GM11168 (cell line): ENCODE data around the gene CCNL2.

ENCODE experiments used
- in situ Hi-C: fragments of 300-500 bp; cut with MboI; formaldehyde crosslinking; loops from one replicate; pipeline ENCODE4 v1.12.0; 2022; ENCODE audit warnings: low sequenced_read_pairs; ENCODE audit not compliant: unreplicated experiment

CCNL2 gene

DNA sequence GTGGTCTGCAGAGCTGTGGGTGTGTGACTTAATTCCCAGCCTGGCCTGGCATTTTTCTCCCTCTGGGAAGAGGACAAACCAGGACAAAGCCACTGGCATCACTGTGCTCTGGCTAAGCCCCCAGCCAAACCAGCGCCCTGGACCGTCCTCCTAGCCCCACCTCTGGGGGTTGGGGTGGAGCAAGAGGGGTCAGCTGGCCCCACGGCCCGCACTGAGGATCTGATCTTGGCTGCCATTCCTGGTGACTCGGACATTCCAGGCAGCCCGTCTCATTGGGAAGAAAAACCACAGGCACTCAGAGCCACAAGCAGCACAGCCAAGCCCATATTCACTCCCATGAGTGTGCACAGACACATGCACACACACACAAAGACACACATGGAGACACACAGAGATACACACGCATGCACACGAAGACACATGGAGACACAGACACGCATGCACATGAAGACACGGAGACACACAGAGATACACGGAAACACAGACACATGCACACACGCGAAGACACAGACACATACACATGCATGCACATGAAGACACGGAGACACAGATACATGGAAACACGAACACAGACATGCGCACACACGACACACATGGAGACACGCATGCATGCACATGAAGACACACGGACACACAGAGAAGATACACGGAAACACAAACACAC is 38.5 kb downstream of the CCNL2 start:
- in situ Hi-C loops = no loop called here

DNA sequence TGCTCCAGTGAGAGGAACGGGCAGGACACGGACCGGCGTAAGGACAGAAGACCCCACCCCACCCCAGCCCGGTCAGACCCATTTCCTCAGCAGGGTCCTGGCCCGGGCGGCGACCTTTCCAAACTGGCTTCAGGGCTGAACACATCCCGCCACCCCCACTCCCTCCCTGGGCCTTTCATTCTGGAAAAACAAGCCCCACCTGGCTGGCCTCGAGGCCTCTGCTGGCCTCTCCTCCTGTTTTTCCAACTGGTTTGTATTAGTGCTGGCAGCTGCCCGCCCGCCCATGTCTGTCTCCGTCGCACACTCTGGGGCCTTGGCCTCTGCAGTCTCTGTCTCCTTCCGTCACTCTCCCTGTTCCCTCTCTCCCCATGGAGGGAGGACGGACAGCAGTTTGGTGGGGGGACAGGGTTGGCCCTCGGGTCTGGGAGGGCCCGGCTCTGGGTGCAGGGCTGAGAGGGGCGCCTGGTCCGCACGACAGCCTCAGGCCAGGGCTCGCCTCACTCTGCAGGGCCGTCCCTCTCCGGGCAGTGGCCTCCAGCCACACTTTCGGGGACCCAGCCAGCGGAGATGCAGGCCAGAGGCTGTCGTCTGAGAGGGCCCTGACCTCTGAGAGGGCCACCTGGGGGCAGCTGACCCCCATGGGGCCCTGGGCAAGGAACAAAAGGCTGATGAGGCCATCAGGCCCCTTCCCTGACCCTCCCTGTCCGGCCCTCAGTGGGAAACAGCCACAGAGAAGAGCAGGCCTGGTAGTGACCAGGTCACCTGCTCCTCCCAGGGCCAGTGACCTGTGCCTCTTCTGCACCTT is 39.3 kb downstream of the CCNL2 start:
- in situ Hi-C loops = no loop called here

DNA sequence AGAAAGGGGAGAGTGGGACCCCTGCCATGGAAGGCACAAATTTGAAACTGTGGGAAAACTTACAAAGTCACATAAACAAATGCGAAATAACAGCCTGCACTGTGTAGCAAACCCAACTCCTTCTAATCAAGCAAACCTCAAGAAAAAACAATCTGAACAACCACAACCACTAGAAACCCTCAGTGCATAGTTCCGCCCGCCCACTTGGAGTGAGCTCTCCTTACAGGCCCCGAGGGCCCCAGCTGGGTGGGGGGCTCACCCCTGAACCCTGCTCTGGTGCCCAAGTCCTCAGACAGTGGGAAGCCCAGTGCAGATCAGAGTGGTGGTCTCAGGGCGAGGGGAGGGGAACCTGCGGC is 39.8 kb downstream of the CCNL2 start:
- in situ Hi-C loops = no loop called here

DNA sequence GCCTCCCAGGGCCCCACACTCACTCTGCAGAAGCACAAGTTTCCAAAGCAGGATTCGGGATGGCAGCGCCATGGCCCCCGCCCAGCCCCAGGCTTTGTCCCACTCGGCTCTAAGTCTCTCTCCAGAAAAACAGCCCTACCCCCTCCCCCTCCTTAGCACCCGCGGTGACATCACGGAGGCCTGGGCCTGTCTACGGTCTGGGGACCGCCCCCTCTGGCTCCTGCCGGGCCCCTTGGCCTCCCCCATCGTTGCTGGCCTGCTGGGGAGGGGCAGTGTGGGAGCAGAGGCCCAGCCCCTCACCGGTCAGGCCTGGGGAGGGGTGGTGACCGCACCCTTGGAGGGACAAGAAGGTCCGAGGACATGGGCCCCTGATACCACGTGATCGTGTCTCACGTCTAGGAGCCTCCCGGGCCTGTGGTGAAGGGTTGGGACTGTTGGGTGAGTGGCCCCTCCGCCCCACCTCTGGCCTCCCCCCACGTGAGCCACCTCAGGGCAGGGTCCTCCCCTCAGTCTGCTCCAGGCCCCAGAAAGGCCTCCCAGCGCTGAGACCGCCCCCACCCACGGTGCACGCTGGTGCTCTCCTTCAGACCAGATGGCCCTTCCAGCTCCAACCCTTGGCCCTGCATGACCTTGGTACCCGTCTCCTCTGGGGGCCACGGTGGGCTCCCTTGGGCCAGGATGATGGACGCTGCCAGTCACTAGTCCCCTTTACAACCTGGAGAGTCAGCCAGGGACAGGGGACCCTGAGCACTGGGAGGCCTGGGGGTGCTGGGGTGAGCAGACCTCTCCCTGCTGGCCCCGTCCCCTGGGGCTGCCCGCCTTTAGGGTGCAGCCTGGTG is 40.5 kb downstream of the CCNL2 start, which contains the start of gene MXRA8:
Gene MXRA8 (minus strand): TSS at position 123 of the 839 bp plus-strand sequence. CDS start 51 bp downstream, at position 72.
- in situ Hi-C loops = no loop called here

DNA sequence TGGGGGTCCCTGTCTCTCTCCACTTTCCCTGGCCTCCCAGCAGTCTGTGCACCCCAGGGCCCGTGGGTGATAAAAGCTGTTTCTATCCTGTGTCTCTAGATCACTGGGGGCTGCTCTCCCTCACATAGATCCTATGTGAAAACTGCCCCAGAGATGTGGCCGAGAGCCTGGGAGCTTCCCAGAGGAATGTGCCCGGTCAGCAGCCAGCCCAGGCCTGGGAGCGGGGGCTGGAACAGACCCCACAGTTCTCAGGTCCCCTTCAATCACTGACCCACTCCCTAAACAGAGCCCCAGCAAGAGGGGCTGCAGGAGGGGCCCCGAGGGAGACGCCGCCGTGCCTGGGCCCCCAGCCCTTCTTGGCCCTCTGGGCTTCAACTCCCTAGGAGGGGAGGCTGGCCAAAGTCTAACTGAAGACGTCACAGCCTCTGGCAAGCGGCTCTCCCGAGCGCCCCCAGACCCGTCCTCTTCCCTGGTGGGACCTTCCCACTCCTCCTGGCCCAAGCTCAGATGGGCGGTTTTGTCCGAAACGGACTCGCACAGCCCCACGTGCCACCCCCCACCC is 41.2 kb downstream of the CCNL2 start:
- in situ Hi-C loops = no loop called here

DNA sequence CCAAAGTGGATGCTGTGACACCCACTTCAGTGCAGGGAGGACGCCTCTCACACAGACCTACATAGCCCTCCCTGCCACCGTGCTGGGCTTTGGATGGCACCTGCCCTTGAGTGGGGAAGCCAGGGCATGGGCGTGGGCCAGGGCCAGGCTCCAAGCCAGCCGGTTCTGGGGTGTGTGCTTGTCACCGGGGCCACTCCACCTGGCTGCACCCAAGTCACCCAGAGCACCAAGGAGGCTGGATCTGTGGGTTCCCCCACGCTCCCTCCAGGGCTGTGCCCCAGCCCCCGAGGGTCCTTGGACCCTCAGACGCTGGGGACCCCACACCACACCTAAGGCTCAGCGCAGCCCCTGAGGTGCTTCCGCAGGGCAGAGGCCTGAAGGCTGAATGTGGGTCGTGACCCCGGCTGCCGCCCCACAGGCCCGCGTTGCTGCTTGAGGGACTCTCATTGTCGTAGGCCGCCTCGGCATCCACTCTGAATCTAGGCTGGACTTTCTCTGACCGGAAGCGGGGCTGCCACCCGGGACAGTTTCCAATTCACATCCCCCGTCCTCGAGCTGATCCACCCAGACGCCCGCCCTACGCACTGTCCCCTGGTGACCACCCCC is 42.2 kb downstream of the CCNL2 start:
- in situ Hi-C loops = no loop called here

DNA sequence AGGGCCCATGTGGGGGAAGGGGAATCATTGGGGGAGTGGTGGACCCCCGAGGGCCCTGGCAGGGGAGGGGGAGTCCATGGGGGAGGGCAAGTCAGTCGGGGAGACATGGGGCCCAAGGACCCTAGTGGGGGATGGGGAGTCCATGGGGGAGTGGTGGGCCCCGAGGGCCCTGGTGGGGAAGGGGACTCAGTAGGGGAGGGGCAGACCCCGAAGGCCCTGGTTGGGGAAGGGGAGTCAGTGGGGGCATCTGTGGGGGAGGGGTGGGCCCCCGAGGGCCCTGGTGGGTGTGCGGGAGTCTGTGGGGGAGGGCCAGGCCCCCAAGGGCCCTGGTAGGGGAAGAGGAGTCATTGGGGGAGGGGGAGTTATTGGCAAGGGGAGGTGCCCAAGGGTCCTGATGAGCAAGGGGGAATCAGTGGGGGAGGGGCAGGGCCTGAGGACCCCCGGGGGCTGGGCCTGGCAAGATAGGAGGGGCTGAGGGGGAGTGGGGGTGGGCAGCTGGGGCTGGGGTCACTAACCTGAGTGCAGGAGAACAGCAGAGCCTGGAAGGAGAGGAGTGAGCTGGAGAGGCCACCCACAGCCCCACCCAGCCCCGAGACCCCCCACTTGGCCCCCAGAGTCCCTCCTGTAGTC is 42.9 kb downstream of the CCNL2 start:
- in situ Hi-C loops = no loop called here

DNA sequence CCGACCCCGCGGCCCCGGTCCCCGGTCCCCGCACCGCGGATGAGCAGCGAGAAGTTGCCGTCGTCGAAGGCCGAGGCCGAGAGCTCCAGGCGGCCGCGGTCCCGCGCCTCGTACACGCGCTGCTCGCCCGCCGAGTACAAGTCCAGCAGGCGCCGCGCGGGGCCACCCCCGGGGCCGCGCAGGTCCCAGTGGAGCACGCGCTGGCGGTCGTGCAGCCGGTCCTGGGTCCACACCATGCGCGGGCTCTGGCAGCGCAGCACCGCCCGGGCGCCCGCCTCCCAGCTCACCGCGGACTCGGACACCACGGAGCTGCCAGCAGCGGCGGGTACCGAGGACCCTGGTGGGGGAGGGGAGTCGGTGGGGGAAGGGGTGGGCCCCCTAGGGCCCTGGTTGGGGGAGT is 43.7 kb downstream of the CCNL2 start:
- in situ Hi-C loops = no loop called here

DNA sequence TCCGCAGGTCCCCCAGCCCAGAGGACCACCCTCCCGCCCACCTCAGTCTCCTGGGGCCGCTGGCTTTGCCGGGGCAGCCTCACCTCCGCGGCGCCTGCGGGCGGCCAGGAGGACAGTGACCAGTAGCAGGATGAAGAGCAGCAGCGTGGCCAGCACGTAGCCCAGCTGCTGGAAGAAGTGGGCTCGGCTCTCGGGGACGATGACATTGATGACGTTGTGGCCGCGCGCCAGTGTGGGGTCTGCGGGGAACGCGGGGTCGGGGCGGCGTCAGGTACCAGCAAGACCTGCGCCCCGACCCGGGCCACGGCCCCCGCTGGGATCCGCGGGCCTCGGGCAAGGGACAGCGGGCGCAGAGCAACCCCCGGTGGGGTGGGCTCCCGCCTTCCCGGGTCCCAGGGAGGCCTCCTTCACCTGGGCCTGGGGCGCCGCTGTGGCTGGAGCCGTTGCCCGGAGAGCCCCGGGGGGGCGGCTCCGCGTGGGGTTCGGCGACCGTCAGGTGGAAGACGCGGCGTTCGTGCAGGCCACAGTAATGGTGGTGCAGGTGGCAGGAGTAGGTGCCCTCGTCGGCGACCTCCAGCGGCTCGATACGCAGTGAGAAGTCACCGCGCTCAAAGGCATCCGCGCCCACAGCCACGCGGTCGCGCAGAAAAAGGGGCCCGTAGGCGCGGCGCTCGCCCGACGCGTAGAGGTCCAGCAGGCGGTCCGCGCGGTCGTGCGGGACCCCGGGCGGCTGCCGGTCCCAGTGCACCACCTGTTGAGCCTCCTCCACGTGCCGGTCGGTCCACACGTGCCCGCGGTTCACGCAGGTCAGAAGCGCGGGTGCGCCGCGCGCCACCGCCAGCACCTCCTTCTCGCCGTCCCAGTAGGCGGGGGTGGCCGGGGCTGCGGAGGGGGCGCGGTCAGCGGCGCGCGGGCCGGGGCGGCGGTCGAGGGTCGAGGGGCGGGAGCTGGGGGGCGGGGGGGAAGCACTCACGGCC is 44.6 kb downstream of the CCNL2 start:
- in situ Hi-C loops = no loop called here

DNA sequence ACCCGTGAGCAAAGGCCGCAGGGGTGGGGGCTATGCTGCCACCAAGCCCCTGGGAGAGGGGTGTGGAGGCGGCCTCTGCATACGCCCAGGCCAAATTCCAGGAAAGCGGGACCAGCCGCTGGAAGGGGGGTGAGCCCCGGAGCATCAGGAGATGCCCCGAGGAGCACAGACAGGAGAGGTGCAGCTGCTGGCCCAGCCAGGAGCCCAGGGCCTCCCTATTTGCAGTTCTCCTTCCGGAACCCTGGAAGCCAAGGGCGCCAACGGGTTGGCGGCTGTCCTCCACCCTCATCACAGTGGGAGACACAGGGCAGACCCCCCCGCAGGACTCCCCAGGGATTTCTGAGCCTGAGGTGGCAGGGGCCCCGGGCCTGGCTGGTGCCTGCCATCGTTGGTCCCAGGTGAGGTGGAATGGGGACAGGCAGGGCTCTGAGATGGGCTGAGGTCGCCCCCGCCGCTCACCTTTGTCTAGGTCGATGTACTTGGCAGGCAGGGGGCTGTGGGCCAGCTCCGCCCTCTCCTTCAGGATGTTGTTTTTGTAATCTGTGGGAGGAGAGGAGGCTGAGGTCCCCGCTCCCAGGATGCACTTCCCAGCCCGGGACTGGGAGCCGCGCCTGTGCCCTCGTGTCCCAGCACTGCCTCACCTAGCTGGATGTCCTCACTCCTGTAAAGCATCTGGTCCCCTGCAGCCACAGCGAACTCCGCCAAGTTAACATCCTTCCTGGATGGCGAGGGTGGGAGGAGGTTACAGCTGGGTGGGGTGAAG is 45.6 kb downstream of the CCNL2 start:
- in situ Hi-C loops = no loop called here

DNA sequence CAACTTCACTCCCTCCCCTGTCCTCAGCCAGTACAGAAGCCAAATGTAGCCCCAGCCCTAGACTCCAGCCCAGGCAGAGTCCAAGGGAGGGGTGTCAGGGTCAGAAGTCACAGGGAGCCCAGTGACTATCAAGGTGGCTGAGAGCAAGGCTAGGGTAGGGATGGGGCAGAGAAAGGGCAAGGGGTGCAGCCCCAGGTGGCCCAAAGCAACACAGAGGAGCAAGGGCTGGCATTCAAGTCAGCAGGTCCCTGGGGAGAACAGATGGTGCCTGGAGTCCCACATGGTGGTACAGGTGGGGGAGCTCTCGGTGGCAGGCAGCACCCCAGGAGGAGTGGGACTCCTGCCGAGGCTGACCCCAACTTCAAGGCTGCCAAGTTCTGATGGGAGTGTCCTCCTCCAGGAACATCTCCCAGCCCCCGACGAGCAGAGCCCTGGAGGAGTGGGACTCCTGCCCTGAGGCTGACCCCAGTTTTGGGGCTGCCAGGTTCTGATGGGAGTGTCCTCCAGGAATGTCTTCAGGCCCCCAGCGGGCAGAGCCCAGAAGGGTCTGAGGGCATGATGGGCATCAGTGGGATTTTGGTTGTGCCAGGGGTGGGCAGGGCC is 46.2 kb downstream of the CCNL2 start:
- in situ Hi-C loops = no loop called here

DNA sequence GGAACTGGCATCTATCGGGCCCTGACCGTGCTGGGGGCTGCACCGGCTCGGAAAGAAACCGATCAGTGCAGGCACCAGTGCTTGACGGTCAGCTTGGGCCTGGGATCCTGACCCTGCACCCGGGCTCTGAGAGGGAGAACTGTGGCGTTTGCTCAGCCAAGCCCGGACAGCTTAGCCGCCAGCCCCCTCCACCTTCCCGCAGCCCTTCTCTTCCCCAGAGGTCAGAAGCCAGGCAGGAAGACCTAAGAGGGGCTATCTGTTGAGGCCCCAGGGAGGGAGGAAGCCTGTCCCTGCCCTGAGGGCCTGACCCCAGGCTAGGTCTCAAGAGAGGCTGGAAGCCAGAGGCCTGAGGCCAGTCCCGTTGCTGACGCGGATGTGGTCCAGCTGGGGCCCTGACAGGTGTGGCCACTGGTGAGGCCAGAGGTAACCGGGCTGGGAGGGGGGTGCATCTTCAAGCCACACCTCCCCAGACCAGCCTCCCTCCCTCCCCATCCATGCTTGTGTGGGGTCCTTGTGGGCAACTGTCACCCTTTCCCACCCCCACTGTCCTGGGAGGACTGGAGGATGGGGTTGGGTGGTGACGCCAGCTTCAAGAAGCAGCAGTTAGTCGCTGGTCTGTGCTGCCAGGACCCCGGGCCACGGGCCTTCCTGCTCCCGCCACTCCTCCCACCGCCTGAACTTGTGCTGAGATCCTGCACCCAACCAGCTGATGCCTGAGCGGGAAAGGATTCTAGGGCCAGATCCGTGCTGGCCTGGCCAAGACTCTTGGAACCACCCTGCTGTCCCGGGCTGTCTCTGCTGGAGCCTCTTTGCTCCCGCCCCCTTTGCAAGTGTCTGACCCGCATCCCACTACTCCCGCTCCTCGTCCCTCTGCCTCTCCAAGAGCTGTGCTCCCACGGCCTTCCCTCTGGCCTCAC is 47.4 kb downstream of the CCNL2 start:
- in situ Hi-C loops = no loop called here

DNA sequence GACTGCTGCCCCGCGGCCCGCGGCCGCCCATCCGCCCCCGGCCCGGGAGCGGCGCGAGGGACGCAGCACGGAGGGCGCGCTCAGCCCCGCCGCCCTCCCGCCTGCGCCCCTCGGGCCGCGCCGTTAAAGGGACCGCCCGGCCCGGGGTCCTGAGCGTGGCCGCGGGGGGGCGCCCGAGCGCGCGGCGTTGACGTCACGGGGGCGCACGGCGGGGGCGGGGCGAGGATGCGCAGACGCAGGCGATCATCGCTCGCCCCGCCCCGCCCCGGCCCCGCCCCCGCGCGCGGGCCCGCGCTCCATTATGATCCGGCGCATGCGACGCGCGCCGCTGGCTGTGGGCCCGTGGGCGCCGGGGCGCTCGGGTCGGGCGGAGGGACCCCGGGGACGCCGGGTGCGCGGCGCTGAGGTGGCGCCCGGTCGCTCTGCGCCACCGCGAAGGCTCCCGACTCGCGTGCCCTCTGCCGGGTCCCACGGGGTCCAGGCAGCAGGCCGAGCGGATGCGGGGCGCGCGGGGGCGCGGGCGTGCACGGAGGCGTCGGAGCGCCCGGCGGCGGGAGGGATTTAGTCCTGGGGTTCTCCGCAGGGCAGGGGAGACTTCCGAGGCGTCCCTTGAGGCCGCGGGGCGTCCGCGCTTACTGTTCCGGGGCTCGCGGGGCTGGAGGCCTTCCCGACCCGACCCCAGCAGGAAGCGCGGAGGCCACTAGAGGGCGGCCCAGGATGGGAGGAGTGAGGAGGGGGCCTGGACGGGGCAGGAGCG is 49.7 kb downstream of the CCNL2 start, which contains the start of gene DVL1:
Gene DVL1 (minus strand): TSS at position 163 of the 757 bp plus-strand sequence. CDS start 353 bp downstream, outside the sequence.
- in situ Hi-C loops = no loop called here

DNA sequence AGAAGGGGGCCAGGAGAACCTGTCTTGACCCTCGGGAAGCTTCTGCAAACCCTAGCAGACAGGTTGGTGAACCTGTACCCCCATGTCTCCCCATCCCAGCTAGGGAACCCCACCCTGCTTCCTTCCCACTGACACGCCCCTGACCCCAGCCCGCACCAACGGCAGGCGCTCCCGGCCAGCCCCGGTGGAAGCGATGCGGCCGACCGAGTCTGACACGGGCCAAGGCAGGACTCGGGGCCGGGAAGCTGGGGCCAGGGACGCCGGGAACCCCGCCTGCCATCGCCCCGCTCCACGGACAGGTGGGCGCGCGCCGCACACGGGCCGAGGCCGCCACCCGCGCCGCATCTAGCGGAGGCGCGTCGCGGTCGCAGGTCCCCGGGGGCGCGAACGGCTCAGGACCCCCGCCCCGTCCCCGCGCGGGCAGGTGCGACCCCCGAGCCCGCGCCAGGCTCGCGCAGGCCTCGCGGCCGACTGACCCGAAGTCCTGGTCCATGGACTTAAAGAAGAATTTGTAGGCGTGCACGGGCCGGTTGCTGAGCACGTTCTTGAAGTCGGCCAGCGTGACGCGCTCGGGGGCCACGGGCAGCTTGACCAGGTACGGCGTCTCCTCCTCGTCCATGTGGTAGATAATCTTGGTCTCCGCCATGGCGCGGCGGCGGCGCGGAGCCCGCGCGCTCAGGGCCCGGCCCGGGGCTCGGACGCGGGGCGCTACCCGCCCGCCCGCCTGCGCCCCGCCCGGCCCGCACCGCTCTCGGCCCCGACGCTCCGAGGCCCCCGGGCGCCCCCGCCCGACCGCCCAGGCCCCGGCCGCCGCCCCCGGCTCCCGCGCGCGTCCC is 50.5 kb downstream of the CCNL2 start:
- in situ Hi-C loops = no loop called here
